ENCODE measurements around the gene SEMA4F.

SEMA4F gene

GRCh38 chr2:74670263-74670662 is 16.2 kb downstream of the SEMA4F start:
- FAIRE-seq: no peak

- FAIRE-seq: no peak
These were observed 17.4 kb downstream of the SEMA4F start for GRCh38 chr2:74671479-74671878.

- FAIRE-seq: no peak
These were observed 19.9 kb downstream of the SEMA4F start for GRCh38 chr2:74673826-74674528.

- FAIRE-seq: no peak
These were observed 21.0 kb downstream of the SEMA4F start for GRCh38 chr2:74675090-74675489.

GRCh38 chr2:74676331-74676730 is 22.3 kb downstream of the SEMA4F start:
- no peak for FAIRE-seq

- FAIRE-seq: no peak
These were observed 25.6 kb downstream of the SEMA4F start for GRCh38 chr2:74679615-74680014.

GRCh38 chr2:74682501-74682900 is 28.5 kb downstream of the SEMA4F start:
- no peak for FAIRE-seq

GRCh38 chr2:74685408-74685807 is 31.4 kb downstream of the SEMA4F start:
- no peak for FAIRE-seq

- FAIRE-seq: no peak
These were observed 34.8 kb downstream of the SEMA4F start for GRCh38 chr2:74688881-74689280.

- no peak for FAIRE-seq
These were observed 35.6 kb downstream of the SEMA4F start for GRCh38 chr2:74689671-74690070.

GRCh38 chr2:74690571-74690970 is 36.5 kb downstream of the SEMA4F start:
- peak; percentile 92 for FAIRE-seq

- FAIRE-seq: no peak
These were observed 37.9 kb downstream of the SEMA4F start for GRCh38 chr2:74691929-74692328.

- no peak for FAIRE-seq
These were observed 39.2 kb downstream of the SEMA4F start for GRCh38 chr2:74693213-74693612.

GRCh38 chr2:74693668-74694067 is 39.6 kb downstream of the SEMA4F start:
- FAIRE-seq: no peak

GRCh38 chr2:74694281-74694680 is 40.2 kb downstream of the SEMA4F start:
- no peak for FAIRE-seq

GRCh38 chr2:74695663-74696062 is 41.6 kb downstream of the SEMA4F start:
- no peak for FAIRE-seq

- FAIRE-seq: no peak
These were observed 42.8 kb downstream of the SEMA4F start for GRCh38 chr2:74696829-74697228.

GRCh38 chr2:74700643-74701372 is 46.8 kb downstream of the SEMA4F start:
- FAIRE-seq: no peak

- no peak for FAIRE-seq
These were observed 48.1 kb downstream of the SEMA4F start for GRCh38 chr2:74702001-74702715.

GRCh38 chr2:74703373-74703772 is 49.3 kb downstream of the SEMA4F start:
- FAIRE-seq: no peak

GRCh38 chr2:74704216-74704615 is 50.2 kb downstream of the SEMA4F start:
- no peak for FAIRE-seq

- FAIRE-seq: no peak
These were observed 52.7 kb downstream of the SEMA4F start for GRCh38 chr2:74706741-74707140.

- FAIRE-seq: no peak
These were observed 53.8 kb downstream of the SEMA4F start for GRCh38 chr2:74707837-74708236.

GRCh38 chr2:74708296-74708695 is 54.2 kb downstream of the SEMA4F start:
- no peak for FAIRE-seq
